ENCODE results near the gene NFIA.

- no peak for TF ChIP-seq EZH2phosphoT487 (IDR thresholded peaks at IDR 0.05; ENCODE audit: borderline replicate concordance, low read length)
- TF ChIP-seq CTCF (conservative IDR thresholded peaks at IDR 0.05; ENCODE audit: low read depth, low read length), result no peak
- TF ChIP-seq EZH2 (IDR thresholded peaks at IDR 0.05; ENCODE audit: low read length, unreplicated experiment), result no peak
These were observed 29.8 kb upstream of the NFIA start for GRCh38 chr1:61052395-61053225.

All from PC-3 (cell line).